Panc1 (cell line): Measurements from ENCODE around the gene MTFR1L. TPM values are rescaled to one million over a fixed set of nuclear protein-coding genes. Genes with fewer than 3 reads are reported as not detected.

Experiments used
- ATAC-seq: fragments of 200-7000 bp; cut with Tn5 transposase; 2 replicates; pipeline ENCODE4 v1.9.1; 2020; ENCODE audit warnings: mild to moderate bottlenecking, moderate library complexity
- BruUV-seq: library from RNA; stranded (reverse); fragments of 400-500 nt; replicated peaks from 2 replicates; lab custom pipeline; 2021; lab: Mats Ljungman, UMichigan
- CTCF ChIA-PET: fragments of 300-600 bp; sonication (Branson Sonifier 250); formaldehyde crosslinking; loops from one replicate; lab custom pipeline; 2022; ENCODE audit warnings: antibody characterized with exemption; lab: Charles Lee
- POLR2A ChIA-PET: fragments of 300-600 bp; sonication (Branson Sonifier 250); formaldehyde crosslinking; loops from one replicate; lab custom pipeline; 2022; ENCODE audit warnings: antibody characterized with exemption; lab: Charles Lee
- DNase-seq: peaks from one replicate; pipeline ENCODE4 v3.0.0-alpha.2; 2010; ENCODE audit warnings: low read depth, low spot score
- H3K27ac ChIP-seq: 2 replicates; pipeline ENCODE4 v1.5.1; 2011; ENCODE audit warnings: mild to moderate bottlenecking, low read length, inconsistent platforms
- H3K27me3 ChIP-seq: fragments of 200-500 bp; sonication (Bioruptor generic); 2 replicates; pipeline ENCODE4 v1.6.0; 2014; ENCODE audit warnings: low read length, inconsistent platforms; ENCODE audit not compliant: control insufficient read depth, insufficient read depth
- H3K36me3 ChIP-seq: fragments of 200-500 bp; sonication (Bioruptor generic); 2 replicates; pipeline ENCODE4 v1.5.1; 2014; ENCODE audit warnings: inconsistent platforms, mild to moderate bottlenecking, low read length, moderate library complexity; ENCODE audit not compliant: control insufficient read depth, insufficient read depth
- H3K4me1 ChIP-seq: 2 replicates; pipeline ENCODE4 v1.5.1; 2011; ENCODE audit warnings: inconsistent platforms, mild to moderate bottlenecking, low read length, moderate library complexity; ENCODE audit not compliant: control insufficient read depth, insufficient read depth
- H3K4me3 ChIP-seq, 2 experiments: 2 replicates each; pipeline ENCODE4 v1.5.1; 2011 to 2012; ENCODE audit warnings: low read depth in 2 of 2, low read length in 2 of 2, mild to moderate bottlenecking in 2 of 2, inconsistent platforms in 1 of 2, moderate library complexity in 1 of 2
- H3K9me3 ChIP-seq: fragments of 200-500 bp; sonication (Bioruptor generic); 2 replicates; pipeline ENCODE4 v1.5.1; 2014; ENCODE audit warnings: low read depth, mild to moderate bottlenecking, inconsistent platforms, low read length, moderate library complexity; ENCODE audit not compliant: control insufficient read depth, insufficient read depth
- POLR2AphosphoS5 ChIP-seq: IDR thresholded peaks from 2 replicates; pipeline ENCODE4 v1.6.1; 2012; ENCODE audit warnings: mild to moderate bottlenecking, low read depth, low read length, moderate library complexity
- SIN3A ChIP-seq: IDR thresholded peaks from 2 replicates; pipeline ENCODE4 v1.6.1; 2012; ENCODE audit warnings: low read depth, mild to moderate bottlenecking, low read length, moderate library complexity, borderline replicate concordance; ENCODE audit not compliant: insufficient read depth
- TCF7L2 ChIP-seq: IDR thresholded peaks from 2 replicates; pipeline ENCODE4 v1.6.1; 2011; ENCODE audit warnings: mild to moderate bottlenecking, low read depth, low read length, inconsistent platforms
- in situ Hi-C: cut with HindIII; loops from 2 replicates; pipeline ENCODE4 v1.10.0; 2016; ENCODE audit warnings: low sequenced_read_pairs, low pct_unique_long_range_greater_than_20kb
- intact Hi-C: fragments of 100-400 bp; cut with micrococcal nuclease; formaldehyde crosslinking; loops from one replicate; pipeline ENCODE4 v1.10.0; 2022; ENCODE audit not compliant: unreplicated experiment
- total RNA-seq: library from RNA; stranded (reverse); gene quantifications from one replicate; pipeline ENCODE4 v1.2.1, GENCODE V29; 2021; ENCODE audit not compliant: unreplicated experiment
- TF ChIP-seq, protein P1 (sequence below), 2 experiments: IDR thresholded peaks; 2 replicates each; pipeline ENCODE4 v1.6.1; 2011 to 2012; ENCODE audit warnings: low read depth in 2 of 2, control low read depth in 1 of 2, low read length in 1 of 2, mild to moderate bottlenecking in 1 of 2, moderate library complexity in 1 of 2; ENCODE audit not compliant: insufficient read depth in 1 of 2
- TF ChIP-seq, protein P2 (sequence below): fragments of 450-650 bp; IDR thresholded peaks from 2 replicates; pipeline ENCODE4 v1.5.1; 2017; ENCODE audit warnings: mild to moderate bottlenecking

Gene MTFR1L
- total RNA-seq, 1 experiment from 2014 or later = 68.5 TPM

DNA sequence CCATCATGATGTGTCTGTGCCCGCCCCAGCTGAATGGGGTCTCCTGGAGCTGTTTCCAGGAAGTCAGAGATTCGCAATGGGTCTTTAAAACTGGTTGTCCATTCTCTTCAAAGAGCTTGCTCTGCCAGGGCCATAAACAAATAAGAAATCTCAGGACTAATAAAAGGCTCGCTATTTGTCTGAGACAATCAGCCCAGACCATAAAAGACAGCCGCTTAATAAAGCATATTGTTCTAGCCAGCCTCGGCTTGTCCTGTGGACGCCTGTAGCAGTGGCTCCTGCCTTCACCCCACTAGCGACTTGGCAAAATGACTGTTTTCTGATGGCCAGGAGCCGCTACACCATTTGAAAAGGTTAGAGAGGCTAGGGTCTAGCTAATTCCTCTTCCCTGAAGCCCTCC lies 40.4 kb upstream of the MTFR1L start:
- Histone ChIP-seq H3K27me3 (no peaks in the 10 kb centered on the region), H3K27ac (no peak overlapping the region), H3K4me1 (peaks cover 14% of the 10 kb centered on the region), H3K9me3 (no peaks in the 10 kb centered on the region), H3K4me3 (no peak overlapping the region), H3K36me3 (no peaks in the 10 kb centered on the region)
- TF ChIP-seq SIN3A (no peak), POLR2AphosphoS5 (no peak), TCF7L2 (no peak)
- TF ChIP-seq, protein P1, sequence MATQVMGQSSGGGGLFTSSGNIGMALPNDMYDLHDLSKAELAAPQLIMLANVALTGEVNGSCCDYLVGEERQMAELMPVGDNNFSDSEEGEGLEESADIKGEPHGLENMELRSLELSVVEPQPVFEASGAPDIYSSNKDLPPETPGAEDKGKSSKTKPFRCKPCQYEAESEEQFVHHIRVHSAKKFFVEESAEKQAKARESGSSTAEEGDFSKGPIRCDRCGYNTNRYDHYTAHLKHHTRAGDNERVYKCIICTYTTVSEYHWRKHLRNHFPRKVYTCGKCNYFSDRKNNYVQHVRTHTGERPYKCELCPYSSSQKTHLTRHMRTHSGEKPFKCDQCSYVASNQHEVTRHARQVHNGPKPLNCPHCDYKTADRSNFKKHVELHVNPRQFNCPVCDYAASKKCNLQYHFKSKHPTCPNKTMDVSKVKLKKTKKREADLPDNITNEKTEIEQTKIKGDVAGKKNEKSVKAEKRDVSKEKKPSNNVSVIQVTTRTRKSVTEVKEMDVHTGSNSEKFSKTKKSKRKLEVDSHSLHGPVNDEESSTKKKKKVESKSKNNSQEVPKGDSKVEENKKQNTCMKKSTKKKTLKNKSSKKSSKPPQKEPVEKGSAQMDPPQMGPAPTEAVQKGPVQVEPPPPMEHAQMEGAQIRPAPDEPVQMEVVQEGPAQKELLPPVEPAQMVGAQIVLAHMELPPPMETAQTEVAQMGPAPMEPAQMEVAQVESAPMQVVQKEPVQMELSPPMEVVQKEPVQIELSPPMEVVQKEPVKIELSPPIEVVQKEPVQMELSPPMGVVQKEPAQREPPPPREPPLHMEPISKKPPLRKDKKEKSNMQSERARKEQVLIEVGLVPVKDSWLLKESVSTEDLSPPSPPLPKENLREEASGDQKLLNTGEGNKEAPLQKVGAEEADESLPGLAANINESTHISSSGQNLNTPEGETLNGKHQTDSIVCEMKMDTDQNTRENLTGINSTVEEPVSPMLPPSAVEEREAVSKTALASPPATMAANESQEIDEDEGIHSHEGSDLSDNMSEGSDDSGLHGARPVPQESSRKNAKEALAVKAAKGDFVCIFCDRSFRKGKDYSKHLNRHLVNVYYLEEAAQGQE (IDR thresholded peaks at IDR 0.05; ENCODE audit: insufficient read depth in 1 of 2, low read depth in 2 of 2, low read length in 1 of 2) = no peak
- TF ChIP-seq, protein P2, sequence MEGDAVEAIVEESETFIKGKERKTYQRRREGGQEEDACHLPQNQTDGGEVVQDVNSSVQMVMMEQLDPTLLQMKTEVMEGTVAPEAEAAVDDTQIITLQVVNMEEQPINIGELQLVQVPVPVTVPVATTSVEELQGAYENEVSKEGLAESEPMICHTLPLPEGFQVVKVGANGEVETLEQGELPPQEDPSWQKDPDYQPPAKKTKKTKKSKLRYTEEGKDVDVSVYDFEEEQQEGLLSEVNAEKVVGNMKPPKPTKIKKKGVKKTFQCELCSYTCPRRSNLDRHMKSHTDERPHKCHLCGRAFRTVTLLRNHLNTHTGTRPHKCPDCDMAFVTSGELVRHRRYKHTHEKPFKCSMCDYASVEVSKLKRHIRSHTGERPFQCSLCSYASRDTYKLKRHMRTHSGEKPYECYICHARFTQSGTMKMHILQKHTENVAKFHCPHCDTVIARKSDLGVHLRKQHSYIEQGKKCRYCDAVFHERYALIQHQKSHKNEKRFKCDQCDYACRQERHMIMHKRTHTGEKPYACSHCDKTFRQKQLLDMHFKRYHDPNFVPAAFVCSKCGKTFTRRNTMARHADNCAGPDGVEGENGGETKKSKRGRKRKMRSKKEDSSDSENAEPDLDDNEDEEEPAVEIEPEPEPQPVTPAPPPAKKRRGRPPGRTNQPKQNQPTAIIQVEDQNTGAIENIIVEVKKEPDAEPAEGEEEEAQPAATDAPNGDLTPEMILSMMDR = no peak
- DNase-seq = no peak
- intact Hi-C loops = no loop called here
- no TSS peak for BruUV-seq
- POLR2A ChIA-PET = no interaction called here
- CTCF ChIA-PET = no interaction called here
- no peak for ATAC-seq
- in situ Hi-C loops = no loop called here

DNA sequence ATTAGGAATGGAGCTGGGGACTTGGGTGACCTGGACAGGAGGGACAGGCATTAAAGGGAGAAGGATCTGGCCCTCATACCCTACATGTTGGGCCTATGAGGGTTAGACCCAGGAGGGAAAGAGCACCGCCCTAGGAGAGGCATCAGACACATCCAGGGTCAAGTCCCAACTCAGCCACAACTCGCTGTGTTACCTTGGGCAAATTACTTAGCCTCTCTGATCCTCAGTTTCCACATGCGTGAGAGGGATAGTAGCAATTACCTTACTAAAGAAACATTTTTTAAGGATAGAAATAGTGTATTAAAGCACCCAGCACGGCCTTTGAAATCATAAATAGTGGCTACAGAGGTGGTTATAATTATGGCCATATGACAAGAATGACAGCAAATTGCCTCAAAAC lies 39.9 kb upstream of the MTFR1L start:
- H3K27me3 ChIP-seq = no peaks in the 10 kb centered on the region
- CTCF ChIA-PET = interaction anchor here (0.5 kb wide), 1 partner anchor 14 kb away, joined by 4 read pairs; no protein-coding TSS in a partner anchor

DNA sequence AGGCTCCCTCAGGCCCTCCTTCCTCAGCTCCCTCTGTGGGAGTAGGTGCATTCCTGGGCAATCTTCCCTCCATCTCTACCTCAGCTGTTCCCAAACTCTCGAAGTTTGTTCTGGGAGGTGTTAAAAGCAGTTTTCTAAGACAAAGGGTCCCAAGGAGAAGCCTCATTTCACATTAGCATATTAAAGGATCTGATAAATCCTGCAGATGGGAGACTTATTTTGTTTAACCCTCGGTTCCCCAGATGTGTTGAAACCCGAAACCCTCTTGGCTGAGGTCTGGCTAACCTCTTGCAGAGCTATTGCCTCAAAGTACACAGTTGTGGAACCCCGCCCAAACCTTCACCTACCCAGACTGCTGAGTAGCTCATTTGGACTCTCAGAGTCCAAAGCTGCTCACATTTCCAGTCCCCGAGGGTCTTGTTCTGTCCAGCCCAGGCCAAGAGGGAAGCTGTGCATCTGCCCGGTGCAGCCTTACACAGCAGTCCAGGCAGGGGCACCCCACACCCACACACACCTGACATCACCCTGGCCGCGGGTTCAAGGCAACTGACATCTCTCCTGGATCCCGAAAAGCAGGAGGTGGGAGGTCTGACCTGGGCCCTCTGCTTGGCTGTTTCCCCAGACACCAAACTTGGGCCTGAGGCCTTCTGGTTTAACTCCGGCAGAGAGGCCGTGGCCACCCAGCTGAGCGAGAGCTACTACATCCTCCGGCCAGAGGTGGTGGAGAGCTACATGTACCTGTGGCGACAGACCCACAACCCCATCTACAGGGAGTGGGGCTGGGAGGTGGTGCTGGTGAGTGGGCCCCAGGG lies 39.2 kb upstream of the MTFR1L start:
- in situ Hi-C loops = no loop called here
- Histone ChIP-seq H3K4me3 (no peak overlapping the region), H3K9me3 (no peaks in the 10 kb centered on the region), H3K27ac (no peak overlapping the region), H3K36me3 (no peaks in the 10 kb centered on the region), H3K27me3 (no peaks in the 10 kb centered on the region), H3K4me1 (peaks cover 4% of the 10 kb centered on the region; the same call in 1 of the 2 replicates)
- POLR2A ChIA-PET = no interaction called here
- CTCF ChIA-PET = interaction anchor here (0.5 to 0.7 kb wide), 2 partner anchors 13 to 222 kb away, joined by 3 to 4 read pairs; no protein-coding TSS in a partner anchor
- no TSS peak for BruUV-seq
- no peak for TF ChIP-seq SIN3A
- TF ChIP-seq, protein P1 (IDR thresholded peaks at IDR 0.05; ENCODE audit: insufficient read depth in 1 of 2, low read depth in 2 of 2, low read length in 1 of 2) = no peak
- TF ChIP-seq TCF7L2 = no peak
- TF ChIP-seq POLR2AphosphoS5 = no peak
- TF ChIP-seq, protein P2 = no peak
- intact Hi-C loops = no loop called here
- DNase-seq (no peak), ATAC-seq (no peak)

More for the DNA sequence above, 39.9 kb upstream of the MTFR1L start:
- no peak for ATAC-seq
- no peak for DNase-seq
- no peak overlapping the region for H3K27ac ChIP-seq
- TF ChIP-seq POLR2AphosphoS5 = no peak
- no peak for TF ChIP-seq TCF7L2
- no peaks in the 10 kb centered on the region for H3K36me3 ChIP-seq
- no peaks in the 10 kb centered on the region for H3K9me3 ChIP-seq
- in situ Hi-C loops (no loop called here), intact Hi-C loops (no loop called here)
- no TSS peak for BruUV-seq
- POLR2A ChIA-PET = no interaction called here
- H3K4me3 ChIP-seq = no peak overlapping the region
- peaks cover 10% of the 10 kb centered on the region for H3K4me1 ChIP-seq
